ENCODE data around the gene LY6G6D.

Gene LY6G6D

DNA sequence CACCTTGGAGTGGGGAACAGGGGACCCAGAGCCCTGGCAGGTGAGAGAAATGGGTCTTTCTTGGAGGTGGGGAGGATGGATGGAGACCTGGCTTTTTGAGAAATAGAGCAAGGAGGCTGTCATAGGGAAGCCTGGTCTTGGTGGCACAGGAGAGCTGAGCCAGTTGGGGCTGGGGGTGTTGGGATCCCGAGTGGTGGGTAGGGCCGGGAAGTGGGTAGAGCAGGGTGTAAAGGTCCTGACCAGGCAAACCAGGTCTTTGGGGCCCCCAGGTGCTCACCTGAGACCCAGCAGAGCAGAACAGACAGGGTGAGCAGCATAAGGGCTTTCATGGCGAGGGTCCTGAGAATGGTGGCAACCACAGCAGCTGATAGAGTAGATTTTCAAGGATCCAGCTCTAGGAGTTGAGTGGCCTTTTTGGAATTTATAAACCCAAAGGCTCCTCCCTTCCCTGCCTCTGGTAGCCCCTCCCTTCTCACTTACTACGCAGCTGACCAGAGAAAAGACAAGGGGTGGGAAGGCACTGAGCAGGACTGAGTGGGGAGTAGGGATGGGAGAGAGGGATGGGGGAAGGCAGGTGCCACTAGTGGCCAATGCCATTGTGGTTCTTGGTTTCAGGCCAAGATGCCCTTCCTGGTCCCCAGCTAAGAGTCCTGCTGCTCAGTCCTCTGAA, 6.3 kb downstream of the LY6G6D start, which contains the start of gene LY6G6C:
LY6G6C (minus strand) TSS at position 396 of the 670 bp plus-strand sequence; CDS start at position 329, 67 bp downstream.
- no peak for DNase-seq

DNA sequence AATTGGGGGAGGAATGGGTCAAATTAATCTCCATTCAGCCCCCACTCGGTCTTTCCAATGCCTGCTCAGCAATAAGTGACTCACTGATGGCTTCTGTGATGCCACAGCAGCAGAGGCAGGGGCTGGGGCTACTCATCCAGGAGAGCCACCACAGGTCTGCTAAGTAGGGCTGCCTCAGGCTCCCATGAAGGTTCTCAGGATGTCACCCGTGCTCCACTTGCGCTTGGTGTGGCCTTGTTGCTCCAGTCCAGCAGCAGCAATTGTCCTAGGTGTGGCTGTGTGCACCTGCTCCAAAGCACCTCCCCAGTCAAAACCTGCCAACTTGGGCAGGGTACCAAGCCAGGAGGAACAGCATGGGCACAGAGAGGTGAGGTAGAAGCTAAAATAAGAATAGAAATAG, 7.0 kb downstream of the LY6G6D start:
- DNase-seq = no peak

DNA sequence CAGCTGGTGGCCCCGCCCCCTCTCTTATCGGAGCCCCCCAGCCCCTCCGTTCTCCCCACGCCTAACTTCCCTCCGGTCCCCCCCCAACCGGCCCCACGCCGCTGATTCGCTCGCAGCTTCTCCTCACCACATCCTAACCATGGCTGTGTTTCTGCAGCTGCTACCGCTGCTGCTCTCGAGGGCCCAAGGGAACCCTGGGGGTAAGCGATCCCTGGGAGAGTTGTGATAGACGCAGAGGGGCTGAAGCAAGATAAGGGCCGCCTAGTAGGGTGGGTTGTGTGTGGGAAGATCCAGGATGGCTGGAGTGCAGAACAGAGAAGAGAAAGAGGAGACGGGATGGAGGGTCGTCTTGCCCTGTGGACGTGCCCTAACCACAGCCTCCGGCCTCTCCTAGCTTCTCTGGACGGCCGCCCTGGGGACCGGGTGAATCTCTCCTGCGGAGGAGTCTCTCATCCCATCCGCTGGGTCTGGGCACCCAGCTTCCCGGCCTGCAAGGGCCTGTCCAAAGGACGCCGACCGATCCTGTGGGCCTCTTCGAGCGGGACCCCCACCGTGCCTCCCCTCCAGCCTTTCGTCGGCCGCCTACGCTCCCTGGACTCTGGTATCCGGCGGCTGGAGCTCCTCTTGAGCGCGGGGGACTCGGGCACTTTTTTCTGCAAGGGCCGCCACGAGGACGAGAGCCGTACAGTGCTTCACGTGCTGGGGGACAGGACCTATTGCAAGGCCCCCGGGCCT, 8.3 kb downstream of the LY6G6D start, which contains the start of gene MPIG6B:
MPIG6B (plus strand) TSS at position 129 of the 735 bp plus-strand sequence; CDS start at position 140, 11 bp downstream.
- DNase-seq = no peak

DNA sequence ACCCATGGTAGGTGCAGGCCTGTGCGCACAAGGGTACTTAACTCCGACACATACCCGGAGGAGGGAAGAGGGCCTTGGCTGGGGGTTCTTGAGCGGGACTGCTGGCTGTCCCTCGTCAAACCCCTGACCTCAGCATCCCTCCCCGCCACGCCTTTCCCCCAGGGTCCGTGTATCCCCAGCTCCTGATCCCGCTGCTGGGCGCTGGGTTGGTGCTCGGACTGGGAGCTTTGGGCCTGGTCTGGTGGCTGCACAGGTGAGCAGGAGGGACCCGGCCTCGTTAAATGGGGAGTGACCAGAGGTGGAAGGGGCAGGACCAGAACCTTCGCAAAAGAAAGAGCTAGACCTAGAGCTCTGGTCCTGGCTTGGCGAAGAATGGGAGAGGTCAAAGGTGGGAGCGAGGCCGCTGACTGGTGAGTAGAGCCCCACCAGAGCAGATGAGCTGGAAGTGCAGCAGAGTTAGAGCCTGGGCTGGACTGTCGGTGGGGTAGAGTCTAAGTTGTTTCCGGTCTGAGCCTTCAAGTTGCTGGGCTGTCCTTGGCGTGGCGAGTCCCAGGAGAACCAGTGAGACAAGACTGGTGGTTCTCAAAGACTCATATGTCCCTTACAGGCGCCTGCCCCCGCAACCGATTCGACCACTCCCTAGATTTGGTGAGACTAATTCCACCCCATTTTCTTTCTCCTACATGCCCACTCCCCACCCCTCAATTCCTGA, 9.0 kb downstream of the LY6G6D start:
- DNase-seq = no peak

DNA sequence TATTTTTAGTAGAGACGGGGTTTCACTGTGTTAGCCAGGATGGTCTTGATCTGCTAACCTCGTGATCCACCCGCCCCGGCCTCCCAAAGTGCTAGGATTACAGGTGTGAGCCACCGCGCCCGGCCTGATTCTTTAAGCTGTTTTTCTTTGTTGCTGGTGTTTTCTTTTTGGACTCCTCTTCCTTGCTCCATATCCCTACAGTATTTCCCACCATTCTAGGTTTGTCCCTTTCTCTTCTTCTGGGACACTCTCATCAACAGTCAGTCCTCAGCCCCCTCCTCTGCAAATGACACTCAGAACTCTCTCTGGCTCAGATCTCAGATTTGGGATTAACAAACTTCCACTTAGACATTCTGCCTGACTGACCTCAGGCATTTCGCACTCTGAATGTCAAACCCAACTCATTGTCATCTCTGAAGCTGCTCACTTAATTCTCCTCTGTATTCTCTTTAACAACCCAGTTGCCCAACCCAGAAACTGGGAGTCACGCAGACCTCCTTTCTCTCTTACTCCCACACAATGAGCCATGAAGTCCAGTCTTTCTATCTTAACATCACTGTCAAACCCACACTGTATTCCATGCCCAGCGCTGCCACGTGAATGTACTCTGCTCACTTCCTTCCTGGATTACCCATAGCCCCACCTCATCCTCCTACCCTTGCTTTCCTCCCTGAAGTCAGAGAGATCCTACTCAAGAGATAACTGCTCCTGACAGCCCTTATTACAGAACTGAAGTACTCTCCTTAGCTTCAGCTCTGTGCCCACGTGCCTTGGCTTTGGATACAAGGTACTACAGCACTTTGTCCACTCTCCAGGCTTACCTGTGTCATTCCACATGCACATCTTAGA, 10.6 kb downstream of the LY6G6D start:
- DNase-seq = no peak

DNA sequence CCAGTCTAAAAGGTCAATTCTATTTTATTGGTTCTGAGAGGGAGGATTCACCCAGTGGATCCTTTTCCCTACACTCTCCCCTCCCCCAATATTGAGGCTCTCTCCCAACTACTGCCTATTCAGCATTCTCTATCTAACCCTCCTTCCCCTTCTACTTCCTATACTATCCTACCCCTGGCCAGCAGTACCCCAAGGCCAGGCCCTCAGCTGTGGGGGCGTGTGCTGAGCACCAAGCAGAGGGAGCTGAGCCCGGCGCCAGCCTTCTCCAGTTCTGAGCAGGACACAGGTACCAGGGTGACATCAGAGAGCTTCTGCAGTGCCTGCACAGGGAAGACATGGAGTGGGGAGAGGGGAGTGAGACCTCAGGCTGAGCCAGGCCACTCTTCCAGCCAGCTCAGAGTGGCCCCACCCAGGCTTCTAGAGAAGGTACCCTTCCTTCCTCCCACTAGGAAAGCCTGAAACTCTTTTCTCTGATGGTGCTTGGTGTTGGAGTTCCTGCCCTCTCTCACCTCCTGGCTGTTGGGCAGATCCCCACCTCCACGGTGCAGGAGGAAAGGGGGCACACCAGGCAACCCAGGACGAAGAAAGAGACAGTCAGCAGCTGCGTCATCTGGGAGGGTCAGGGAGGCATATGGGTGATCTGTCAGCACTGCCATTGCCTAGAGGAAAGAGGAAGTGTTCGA, 12.0 kb downstream of the LY6G6D start:
- DNase-seq = no peak

DNA sequence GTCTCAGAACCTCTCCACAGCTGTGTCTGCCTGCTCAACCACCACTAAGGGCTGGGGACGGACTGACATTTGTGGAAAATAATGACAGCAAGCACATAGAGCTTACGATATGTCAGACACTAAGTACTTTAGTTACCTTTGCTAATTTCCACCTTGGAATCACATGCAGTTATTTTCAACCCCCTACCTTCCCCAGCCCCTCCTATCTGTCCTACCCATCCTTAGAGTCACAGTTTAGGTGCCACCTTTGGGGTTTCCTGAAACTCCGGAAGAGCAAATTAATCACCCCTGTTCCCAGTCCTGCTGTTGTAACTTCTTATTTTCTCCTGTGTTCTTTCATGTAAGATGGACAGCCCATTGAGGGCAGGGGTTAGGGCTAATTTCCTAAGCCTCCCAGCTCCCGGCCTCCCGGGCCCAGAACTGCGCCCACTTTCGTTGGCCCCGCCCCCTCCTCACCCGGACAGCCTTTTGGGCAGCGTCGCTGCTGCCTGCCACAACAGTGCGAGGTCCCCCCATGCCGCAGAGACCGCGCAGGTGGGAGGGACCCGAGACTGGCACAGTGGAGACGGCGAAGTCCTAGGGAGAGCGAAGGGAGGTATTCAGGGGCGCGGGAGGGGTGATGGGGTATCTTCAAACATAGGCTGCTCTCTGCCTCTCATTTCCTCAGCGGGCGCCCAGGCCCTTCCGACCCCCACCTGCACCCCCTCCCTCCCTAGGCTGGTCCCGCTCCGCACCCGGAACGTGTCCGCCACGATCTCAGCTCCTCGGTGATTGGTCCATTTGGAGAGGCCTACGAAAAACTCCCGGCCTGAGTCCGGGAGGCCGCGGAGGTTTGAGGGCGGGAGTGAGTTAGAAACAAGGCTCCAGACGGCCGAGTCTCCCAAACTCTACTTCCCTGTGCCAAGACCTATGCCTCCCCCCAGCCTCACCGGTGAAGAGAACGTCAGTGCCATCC, 12.8 kb downstream of the LY6G6D start:
- DNase-seq = no peak

DNA sequence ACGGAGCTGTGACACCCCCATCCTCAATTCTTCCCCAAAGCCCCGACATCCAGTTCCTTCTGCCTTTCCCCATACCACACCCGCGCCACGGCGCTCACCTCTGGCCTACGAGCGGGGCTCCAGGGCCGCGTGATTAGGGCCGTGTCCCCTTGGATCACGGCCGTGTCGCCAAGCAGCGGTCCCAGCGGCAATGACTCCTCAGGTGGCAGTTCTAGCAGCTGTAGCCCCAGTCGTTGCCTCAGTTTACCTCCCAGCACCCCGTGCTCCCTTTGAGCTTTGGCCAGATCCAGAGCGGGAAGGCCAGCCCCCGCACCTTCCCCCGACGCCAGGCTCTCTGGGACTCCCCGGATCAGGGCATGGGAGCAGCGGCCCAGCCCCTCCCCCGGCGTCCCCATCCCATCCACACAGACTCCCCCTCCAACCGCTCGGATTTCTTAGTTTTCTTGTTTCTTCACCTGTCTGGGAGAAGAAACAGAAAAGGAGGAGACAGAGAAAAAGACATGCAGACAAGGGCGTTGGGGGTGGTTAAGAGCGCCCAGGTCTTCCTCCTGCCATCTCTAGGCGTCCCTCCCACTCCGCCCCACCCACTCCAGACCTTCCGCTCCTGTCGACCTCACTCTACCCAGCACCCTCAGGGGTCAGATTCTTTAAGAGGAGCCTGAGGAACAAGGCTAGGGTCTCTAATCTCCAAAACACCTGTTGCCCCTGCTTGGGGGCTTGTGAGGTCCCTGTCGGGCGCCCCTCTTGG, 13.8 kb downstream of the LY6G6D start, which contains the start of gene DDAH2:
DDAH2 (minus strand) TSS at position 533 of the 748 bp plus-strand sequence; CDS start at position 395, 138 bp downstream.
- DNase-seq = no peak

DNA sequence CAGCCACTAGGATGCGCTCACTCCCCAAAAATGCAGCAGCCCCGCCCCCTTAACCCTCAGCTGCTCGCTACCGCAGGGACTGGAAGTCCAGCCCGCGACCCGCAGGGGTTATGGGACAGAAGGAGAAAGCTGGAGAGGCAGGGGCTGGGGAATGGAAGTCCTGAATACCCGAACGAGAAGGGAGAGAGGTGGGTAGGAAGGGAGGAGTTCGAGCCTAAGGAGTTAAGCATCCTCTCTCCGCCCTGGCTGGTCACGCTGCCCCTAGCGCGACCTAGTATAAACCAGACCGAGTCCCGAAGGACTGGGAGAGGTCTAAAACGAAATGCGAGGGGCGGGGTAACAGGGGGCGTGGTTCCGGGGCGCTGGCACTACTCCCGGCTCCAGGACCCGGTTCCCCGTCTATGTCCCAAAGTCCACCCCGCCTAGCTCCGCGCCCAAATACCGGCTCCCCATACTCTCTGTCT, 14.4 kb downstream of the LY6G6D start:
- peak; percentile 78 for DNase-seq

DNA sequence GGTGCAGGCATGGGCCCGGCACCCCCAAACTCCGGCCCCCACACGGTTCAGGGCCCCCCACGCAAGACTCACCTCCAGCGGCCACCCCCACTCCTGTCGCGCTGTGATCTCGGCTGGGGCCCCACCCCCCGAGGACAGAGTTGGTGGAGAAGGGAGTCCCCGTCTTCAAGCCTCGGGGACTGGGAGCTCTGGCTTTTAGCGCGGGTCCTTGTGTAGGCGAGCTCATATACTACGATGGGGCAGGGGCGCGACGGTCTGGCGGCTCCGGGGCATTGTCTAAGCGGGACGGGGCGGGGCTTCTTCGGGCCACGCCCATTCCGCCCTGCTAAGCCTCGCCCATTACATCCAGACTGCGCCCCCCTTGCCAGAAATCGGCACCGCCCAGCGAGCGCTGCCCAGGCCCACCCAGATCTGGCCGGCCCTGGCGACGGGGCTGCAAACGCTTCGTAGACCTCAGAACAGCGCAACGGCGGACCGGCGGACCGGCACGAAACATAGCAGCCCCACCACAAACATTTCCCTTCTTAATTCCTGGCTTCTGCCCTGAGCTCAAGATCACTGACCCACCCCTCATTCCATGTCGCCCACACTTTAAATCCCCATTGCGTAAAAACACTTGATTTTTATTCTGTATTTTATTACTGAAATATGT, 15.0 kb downstream of the LY6G6D start:
- peak; percentile 68 for DNase-seq

DNA sequence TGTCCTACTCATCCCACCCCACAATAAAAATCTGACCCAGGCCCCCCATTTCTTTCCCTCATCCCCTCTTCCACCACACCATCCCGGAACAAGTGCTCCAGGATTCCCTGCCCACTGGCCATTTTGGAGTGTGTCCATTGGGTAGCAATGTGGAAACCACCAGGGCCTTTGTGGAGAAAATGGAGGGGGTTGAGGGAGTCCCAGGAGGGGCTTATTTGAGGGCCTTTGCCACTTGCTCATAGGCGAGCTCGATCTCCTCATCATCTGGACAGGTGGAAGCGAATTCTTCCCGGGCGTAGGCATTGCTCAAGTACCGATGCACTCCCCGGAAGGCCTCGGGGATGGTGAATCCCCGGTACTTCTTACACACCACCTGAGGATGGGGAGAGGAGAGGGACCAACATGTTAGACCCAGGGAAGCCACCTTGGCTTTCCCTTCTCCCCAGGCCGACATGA, 15.5 kb downstream of the LY6G6D start:
- no peak for DNase-seq

DNA sequence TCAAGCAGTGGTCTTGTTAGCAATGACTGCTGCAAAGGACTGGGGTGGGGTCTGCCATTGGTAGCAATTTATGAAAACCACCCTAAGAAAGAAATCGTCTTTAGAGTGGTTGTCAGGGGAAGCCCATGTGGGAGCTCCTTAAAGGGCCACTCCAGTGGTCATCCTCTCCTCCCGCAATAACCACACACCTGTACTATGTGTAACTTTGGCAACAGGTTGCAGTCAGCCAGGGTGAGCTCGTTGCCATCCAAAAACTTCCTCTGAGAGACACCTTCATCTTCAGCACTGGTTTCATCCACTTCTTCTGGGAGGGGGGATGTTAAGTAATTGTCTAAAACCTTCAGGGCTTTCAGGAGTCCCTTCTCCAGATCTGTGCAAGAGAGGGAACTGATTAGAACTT, 16.9 kb downstream of the LY6G6D start:
- no peak for DNase-seq

DNA sequence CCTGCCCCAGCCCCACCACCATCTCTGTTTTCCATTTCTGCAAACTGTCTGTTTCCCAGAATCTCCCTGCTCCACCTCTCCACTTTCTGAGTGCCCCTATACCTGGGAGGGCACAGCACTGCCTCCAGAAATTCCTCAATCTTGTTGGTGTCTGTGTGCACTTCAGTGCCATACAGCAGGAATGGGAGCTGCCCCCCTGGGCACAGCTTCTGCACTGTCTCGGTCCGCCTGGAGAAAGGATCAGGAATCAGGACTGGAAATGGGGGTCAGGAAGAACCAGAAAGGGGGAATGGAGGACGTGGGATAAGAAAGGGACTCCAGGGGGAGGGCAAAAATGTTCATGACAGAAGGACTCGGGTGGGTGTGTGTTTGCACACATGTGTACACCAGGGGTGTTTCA, 18.6 kb downstream of the LY6G6D start:
- DNase-seq = no peak

DNA sequence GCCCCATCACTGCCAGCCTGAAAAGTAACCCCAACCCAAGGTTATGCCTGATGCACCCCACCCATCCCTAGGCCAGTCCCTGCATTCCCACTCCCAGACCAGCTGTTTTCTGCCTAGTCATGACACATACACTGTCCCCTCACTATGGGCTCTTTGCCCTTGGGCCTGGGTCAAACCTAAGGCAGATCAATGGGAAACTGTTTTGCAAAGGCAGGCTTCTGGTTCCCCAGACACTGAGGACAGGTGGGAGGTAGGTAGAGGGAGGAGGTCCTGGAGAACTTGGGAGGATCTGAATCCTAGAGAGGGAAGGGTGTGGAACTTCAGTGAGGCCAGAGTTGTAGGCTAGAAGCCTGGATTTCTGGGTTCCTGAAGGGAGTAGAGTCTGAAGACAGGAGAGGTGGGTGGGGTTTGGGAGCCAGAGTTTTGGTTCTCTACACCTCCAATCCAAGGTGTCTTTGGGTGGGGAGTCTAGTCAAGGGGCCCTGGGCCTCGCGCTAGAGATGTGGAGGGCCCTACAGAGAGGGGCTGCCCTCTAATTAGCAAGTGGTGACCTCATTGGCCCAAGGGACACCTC, 19.2 kb downstream of the LY6G6D start:
- DNase-seq = no peak

DNA sequence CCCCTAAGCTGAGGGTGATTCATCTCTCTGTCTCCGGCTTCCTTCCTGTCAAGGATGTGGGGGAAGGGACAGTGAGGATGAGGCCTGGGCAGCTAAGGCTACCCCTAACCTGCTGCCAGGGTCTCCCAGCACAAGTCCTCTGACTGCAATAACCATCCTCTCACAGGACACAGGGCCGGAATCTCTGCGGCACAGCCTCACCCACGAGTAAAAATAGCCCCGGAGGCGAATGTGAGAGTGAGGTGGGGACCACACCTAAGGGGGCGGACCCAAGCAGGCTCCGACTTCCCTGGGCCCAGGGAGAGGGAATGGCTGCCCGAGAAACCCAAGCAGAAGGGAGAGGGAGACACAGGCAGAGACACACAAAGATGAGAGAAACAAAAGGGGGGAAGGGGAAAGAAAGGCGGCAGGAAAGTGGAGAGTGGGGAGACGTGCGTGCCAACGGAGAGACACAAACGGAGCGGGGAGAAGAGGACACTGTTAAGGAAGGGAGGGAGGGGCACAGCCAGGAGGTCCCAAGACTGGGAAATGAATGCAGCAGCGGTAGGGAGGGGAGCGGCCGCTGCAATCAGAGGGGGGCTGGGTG, 19.8 kb downstream of the LY6G6D start:
- peak; percentile 43 for DNase-seq

DNA sequence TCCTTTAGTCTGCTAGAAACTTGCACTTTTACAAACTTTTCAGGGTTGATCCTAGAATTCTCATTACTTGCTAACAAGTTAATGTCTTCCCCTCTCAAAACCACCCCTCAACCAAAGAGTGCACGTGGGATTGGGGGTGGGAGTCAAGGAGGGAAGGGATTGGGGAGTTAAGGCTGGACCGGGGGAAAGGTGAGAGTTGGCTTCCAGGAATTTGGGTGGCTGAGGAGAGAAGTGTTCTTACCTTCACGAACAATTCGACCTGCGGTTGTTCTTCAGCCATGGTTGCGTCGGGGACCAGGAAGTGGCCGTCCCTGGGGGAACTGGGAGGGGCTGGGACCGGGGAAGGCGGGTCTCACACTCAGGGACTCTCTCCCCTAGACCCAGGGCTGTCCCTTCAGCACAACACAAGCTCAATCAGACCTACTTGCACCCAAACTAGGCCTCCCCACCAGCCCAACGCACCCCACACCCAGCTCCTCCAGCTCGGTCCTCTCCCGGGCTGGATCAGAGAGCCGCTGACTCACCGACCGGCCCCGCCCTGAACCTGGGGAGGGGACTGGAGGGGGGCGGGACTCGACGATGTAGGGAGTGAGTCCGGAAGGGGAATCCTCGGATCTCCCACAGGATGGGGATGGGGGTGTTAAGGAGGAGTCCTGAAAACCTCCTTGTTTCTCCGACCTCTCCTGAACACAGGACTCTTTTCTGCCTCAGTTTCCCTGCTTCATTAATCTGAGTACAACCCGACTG, 21.0 kb downstream of the LY6G6D start, which contains the start of gene CLIC1:
CLIC1 (minus strand) TSS at position 510 of the 747 bp plus-strand sequence; CDS start at position 280, 230 bp downstream.
- DNase-seq = peak; percentile 82

DNA sequence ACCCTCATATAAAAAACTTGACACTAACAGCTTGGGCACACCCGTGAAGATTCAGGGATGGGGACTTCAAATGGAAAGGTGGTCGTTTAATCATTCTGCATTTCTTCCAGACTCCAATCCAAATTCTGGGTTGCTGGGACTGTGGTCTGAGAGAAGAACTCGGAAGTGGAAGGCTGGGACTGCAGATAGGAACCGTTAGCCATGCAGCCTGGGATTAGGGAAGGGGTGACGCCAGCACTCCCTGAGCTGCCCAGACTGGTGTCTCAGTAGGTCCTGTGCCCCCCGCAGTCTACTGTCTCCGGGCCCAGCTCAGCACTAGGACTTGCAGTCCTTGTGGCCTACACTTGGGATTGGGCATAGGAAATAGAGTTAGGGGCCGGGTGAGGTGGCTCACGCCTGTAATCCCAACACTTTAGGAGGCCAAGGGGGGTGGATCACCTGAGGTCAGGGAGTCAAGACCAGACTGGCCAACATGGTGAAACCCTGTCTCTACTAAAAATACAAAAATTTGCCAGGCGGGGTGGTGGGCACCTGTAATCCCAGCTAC, 21.7 kb downstream of the LY6G6D start:
- DNase-seq = no peak
